WTC11 (cell line): ENCODE results near the gene BSN. TPM values are rescaled to one million over a fixed set of nuclear protein-coding genes. Genes with fewer than 3 reads are reported as not detected.
A peak's percentile ranks its signal among the peaks of the same experiment; 100 is the strongest.

Experiments used
- ATAC-seq: fragments of 200-7000 bp; cut with Tn5 transposase; 2 replicates; pipeline ENCODE4 v1.10.0; 2021; ENCODE audit warnings: mild to moderate bottlenecking, moderate library complexity
- CTCF ChIA-PET: fragments of 300-600 bp; sonication (Branson Sonifier 250); formaldehyde crosslinking; loops from one replicate; lab custom pipeline; 2021; ENCODE audit warnings: antibody characterized with exemption; lab: Charles Lee
- POLR2A ChIA-PET: fragments of 350-600 bp; sonication (Branson Sonifier 250); formaldehyde crosslinking; loops from one replicate; lab custom pipeline; 2021; ENCODE audit warnings: antibody characterized with exemption; lab: Charles Lee
- DNase-seq: peaks from one replicate; pipeline ENCODE4 v3.0.0; 2021; ENCODE audit warnings: low spot score
- H3K27ac Mint-ChIP-seq: 2 replicates; pipeline ENCODE4 v1.8.0; 2021; ENCODE audit warnings: mixed read lengths
- H3K27me3 Mint-ChIP-seq: 2 replicates; pipeline ENCODE4 v1.8.0; 2021; ENCODE audit warnings: low read depth, mild to moderate bottlenecking, moderate library complexity, mixed read lengths
- H3K36me3 Mint-ChIP-seq: 2 replicates; pipeline ENCODE4 v1.8.0; 2021; ENCODE audit warnings: mixed read lengths
- H3K4me1 Mint-ChIP-seq: 2 replicates; pipeline ENCODE4 v1.8.0; 2022; ENCODE audit warnings: mixed read lengths
- H3K4me3 Mint-ChIP-seq: 2 replicates; pipeline ENCODE4 v1.8.0; 2021; ENCODE audit warnings: mild to moderate bottlenecking, moderate library complexity, mixed read lengths
- H3K9me3 Mint-ChIP-seq: 2 replicates; pipeline ENCODE4 v1.8.0; 2021; ENCODE audit warnings: mixed read lengths
- CTCF ChIP-seq: fragments of 200-600 bp; IDR thresholded peaks from 2 replicates; pipeline ENCODE4 v1.8.0; 2022; ENCODE audit warnings: antibody characterized with exemption
- ELF4 ChIP-seq: sonication (generic); formaldehyde crosslinking; IDR thresholded peaks from 2 replicates; pipeline ENCODE4 v1.8.1; 2022; ENCODE audit warnings: low read depth, mild to moderate bottlenecking, moderate library complexity, missing genetic modification reagents
- ETV6 ChIP-seq: sonication (generic); formaldehyde crosslinking; IDR thresholded peaks from 2 replicates; pipeline ENCODE4 v1.8.1; 2022; ENCODE audit warnings: mild to moderate bottlenecking, missing genetic modification reagents
- FOXP1 ChIP-seq: sonication (generic); formaldehyde crosslinking; IDR thresholded peaks from 2 replicates; pipeline ENCODE4 v1.8.0; 2022; ENCODE audit warnings: missing genetic modification reagents, mild to moderate bottlenecking, moderate library complexity, borderline replicate concordance
- SP1 ChIP-seq: sonication (generic); formaldehyde crosslinking; conservative IDR thresholded peaks from 2 replicates; pipeline ENCODE4 v1.8.1; 2022; ENCODE audit warnings: missing genetic modification reagents
- TCF7 ChIP-seq: sonication (generic); formaldehyde crosslinking; IDR thresholded peaks from 2 replicates; pipeline ENCODE4 v1.8.0; 2022; ENCODE audit warnings: mild to moderate bottlenecking, low read depth, missing genetic modification reagents, moderate library complexity
- USF2 ChIP-seq: sonication (generic); formaldehyde crosslinking; IDR thresholded peaks from 2 replicates; pipeline ENCODE4 v1.8.1; 2023; ENCODE audit warnings: mild to moderate bottlenecking, missing genetic modification reagents, moderate library complexity
- ZNF532 ChIP-seq: fragments of 250-450 bp; sonication (Bioruptor Pico); IDR thresholded peaks from 2 replicates; pipeline ENCODE4 v1.9.0; 2021; ENCODE audit warnings: mild to moderate bottlenecking, borderline replicate concordance
- total RNA-seq: library from RNA; stranded (reverse); gene quantifications from 3 replicates; pipeline ENCODE4 v1.2.3, GENCODE V29; 2021
- TF ChIP-seq, protein P1 (sequence below): fragments of 250-450 bp; sonication (Bioruptor Pico); IDR thresholded peaks from 2 replicates; pipeline ENCODE4 v1.9.0; 2021; ENCODE audit warnings: mild to moderate bottlenecking
- TF ChIP-seq, protein P2 (sequence below): sonication (generic); formaldehyde crosslinking; IDR thresholded peaks from 2 replicates; pipeline ENCODE4 v1.8.1; 2022; ENCODE audit warnings: low read depth, mild to moderate bottlenecking, moderate library complexity, missing genetic modification reagents, borderline replicate concordance

BSN gene
- total RNA-seq, 1 experiment from 2014 or later = 2.8 TPM

DNA sequence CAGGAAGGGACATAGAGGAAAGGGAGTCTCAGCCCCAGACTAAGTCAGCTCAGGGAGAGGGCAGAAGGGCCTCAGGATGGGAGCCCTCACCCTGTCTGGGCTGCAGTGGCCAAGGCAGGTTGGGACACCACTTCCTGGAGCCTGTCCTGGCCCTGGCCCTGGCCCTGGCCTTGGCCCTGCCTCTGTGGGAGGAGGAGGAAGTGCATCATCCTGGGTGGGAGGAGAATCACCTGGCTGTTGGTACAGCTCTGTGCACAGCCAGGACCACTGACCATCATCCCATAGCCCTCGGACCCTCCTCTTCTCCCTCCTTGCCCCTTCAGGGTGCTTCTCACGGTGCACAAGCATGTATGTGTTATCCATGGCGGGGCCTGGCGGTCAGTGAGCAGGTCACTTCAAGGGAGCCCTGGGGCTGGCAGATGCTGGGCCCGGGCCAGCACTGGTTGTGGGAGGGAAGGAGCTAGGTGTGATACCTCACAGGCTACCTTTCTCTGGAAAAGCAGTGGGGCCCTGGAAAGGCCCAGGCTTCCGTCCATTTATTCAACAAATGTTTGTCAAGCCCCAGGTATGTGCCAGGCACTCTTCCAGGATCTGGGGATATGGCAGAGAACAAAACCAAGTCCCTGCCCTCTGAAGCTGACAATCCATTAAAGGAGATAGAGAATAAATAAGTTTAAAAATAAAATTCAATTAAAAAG, 111.7 kb downstream of the BSN start (continued):
- no peak for TF ChIP-seq ZNF532 (CRISPR knock-in tag)
- TF ChIP-seq, protein P1, sequence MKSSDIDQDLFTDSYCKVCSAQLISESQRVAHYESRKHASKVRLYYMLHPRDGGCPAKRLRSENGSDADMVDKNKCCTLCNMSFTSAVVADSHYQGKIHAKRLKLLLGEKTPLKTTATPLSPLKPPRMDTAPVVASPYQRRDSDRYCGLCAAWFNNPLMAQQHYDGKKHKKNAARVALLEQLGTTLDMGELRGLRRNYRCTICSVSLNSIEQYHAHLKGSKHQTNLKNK (CRISPR knock-in tag) = no peak
- TF ChIP-seq USF2 (CRISPR knock-in tag) = no peak
- no peak for TF ChIP-seq ELF4 (CRISPR knock-in tag)

DNA sequence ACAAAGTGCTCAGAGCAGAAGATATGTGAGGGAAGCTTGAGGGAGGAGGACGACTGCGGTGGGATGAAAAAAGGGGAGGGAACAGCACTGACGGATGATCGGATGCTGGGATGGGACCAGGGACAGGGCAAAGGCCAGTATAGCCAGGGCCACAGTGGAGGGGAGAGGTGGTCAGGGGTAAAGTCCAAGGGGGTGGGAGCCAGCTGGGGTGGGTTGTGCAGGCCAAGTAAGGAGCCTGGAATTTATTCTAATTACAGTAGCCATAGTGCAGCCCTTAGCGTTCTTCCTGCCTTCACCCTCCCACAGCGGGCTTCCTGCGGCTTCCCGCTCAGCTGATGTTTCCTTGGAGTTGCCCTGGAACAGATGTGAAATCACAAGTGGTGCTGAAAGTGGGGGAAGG, 112.3 kb downstream of the BSN start:
- H3K9me3 Mint-ChIP-seq = no peaks in the 10 kb centered on the region
- no peak overlapping the region for H3K4me3 Mint-ChIP-seq
- CTCF ChIA-PET = interaction anchor here (0.6 to 5.8 kb wide), 4 partner anchors 10 to 127 kb away, joined by 4 to 69 read pairs (median 4); no protein-coding TSS in a partner anchor
- no peaks in the 10 kb centered on the region for H3K27me3 Mint-ChIP-seq
- DNase-seq = peak; percentile 22
- POLR2A ChIA-PET = interaction anchor here (0.5 kb wide), 1 partner anchor 102 kb away, joined by 5 read pairs; no protein-coding TSS in a partner anchor
- ATAC-seq = peak; percentile 7; the same call in 1 of the 2 replicates
- TF ChIP-seq ETV6 (CRISPR knock-in tag) (no peak), FOXP1 (CRISPR knock-in tag) (no peak), TCF7 (CRISPR knock-in tag) (no peak), CTCF (no peak)
- peaks cover 19% of the 10 kb centered on the region for H3K4me1 Mint-ChIP-seq
- H3K36me3 Mint-ChIP-seq = no peaks in the 10 kb centered on the region
- H3K27ac Mint-ChIP-seq = peak overlapping the region; percentile 65; the same call in 1 of the 2 replicates

- TF ChIP-seq, protein P2, sequence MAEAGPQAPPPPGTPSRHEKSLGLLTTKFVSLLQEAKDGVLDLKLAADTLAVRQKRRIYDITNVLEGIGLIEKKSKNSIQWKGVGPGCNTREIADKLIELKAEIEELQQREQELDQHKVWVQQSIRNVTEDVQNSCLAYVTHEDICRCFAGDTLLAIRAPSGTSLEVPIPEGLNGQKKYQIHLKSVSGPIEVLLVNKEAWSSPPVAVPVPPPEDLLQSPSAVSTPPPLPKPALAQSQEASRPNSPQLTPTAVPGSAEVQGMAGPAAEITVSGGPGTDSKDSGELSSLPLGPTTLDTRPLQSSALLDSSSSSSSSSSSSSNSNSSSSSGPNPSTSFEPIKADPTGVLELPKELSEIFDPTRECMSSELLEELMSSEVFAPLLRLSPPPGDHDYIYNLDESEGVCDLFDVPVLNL (CRISPR knock-in tag) = no peak
- TF ChIP-seq SP1 (CRISPR knock-in tag) = no peak
- TF ChIP-seq, all 79 proteins: peak for 0
- CTCF ChIA-PET = interaction anchor here (5.8 kb wide), 1 partner anchor 128 kb away, joined by 69 read pairs; no protein-coding TSS in a partner anchor
- no peaks in the 10 kb centered on the region for H3K9me3 Mint-ChIP-seq
- peak overlapping the region; percentile 21; the same call in 1 of the 2 replicates for H3K27ac Mint-ChIP-seq
- H3K4me1 Mint-ChIP-seq = peaks cover 27% of the 10 kb centered on the region
- no peaks in the 10 kb centered on the region for H3K27me3 Mint-ChIP-seq
- no peaks in the 10 kb centered on the region for H3K36me3 Mint-ChIP-seq
- H3K4me3 Mint-ChIP-seq = no peak overlapping the region
- DNase-seq = no peak
- POLR2A ChIA-PET = no interaction called here
- no peak for ATAC-seq
Measured at GRCh38 chr3:49667701-49668413, 113.6 kb downstream of the BSN start.
